GM18526 (cell line): ENCODE measurements around the gene MMP10.

Source experiments
- POLR2A ChIP-seq: IDR thresholded peaks from 3 replicates; pipeline ENCODE4 v1.6.1; 2011; ENCODE audit not compliant: insufficient read length; ENCODE audit errors: extremely low read depth

Gene MMP10

GRCh38 chr11:102760344-102761035, 19.9 kb downstream of the MMP10 start:
- no peak for TF ChIP-seq POLR2A

GRCh38 chr11:102757823-102758549, 22.4 kb downstream of the MMP10 start:
- TF ChIP-seq POLR2A: no peak

GRCh38 chr11:102753267-102753666, 27.2 kb downstream of the MMP10 start:
- no peak for TF ChIP-seq POLR2A

GRCh38 chr11:102751673-102752072, 28.8 kb downstream of the MMP10 start:
- TF ChIP-seq POLR2A: no peak

- no peak for TF ChIP-seq POLR2A
Observed at GRCh38 chr11:102749101-102749722, 31.2 kb downstream of the MMP10 start.

- TF ChIP-seq POLR2A: no peak
Observed at GRCh38 chr11:102734650-102735049, 45.8 kb downstream of the MMP10 start.

GRCh38 chr11:102733232-102733875, 47.1 kb downstream of the MMP10 start:
- TF ChIP-seq POLR2A: no peak

GRCh38 chr11:102729849-102730815, 50.3 kb downstream of the MMP10 start:
- no peak for TF ChIP-seq POLR2A

- no peak for TF ChIP-seq POLR2A
Observed at GRCh38 chr11:102727890-102728289, 52.5 kb downstream of the MMP10 start.

GRCh38 chr11:102724904-102725500, 55.4 kb downstream of the MMP10 start, which contains the start of gene MMP8:
Gene MMP8 (minus strand): TSS chr11:102724954. CDS start chr11:102724855, 99 bp downstream.
- TF ChIP-seq POLR2A: no peak

GRCh38 chr11:102722821-102723220, 57.6 kb downstream of the MMP10 start:
- no peak for TF ChIP-seq POLR2A
